IMR-90 (cell line): Measurements from ENCODE around the gene NOL9. TPM values are rescaled to one million over a fixed set of nuclear protein-coding genes. Genes with fewer than 3 reads are reported as not detected.
"Not testable (repeated sequence)": the region's sequence is repeated elsewhere in the genome, so short reads cannot be mapped to it uniquely, and the experiment has no call there.

Experiments
- ATAC-seq: fragments of 200-7000 bp; cut with Tn5 transposase; 2 replicates; pipeline ENCODE4 v1.9.1; 2020; ENCODE audit warnings: low read depth, mild to moderate bottlenecking, moderate library complexity
- BruUV-seq: library from RNA; stranded (reverse); fragments of 400-500 nt; replicated peaks from 2 replicates; lab custom pipeline; 2021; lab: Mats Ljungman, UMichigan
- CTCF ChIA-PET: fragments of 300-600 bp; formaldehyde crosslinking; extraction: SDS; loops from one replicate; lab custom pipeline; 2021; ENCODE audit warnings: antibody characterized with exemption; lab: Yijun Ruan, JAX
- POLR2A ChIA-PET: fragments of 300-600 bp; sonication (Branson Sonifier 250); formaldehyde crosslinking; loops from one replicate; lab custom pipeline; 2022; ENCODE audit warnings: antibody characterized with exemption; ENCODE audit not compliant: unreplicated experiment; lab: Charles Lee
- DNase-seq: peaks from one replicate; pipeline ENCODE4 v3.0.0; 2013
- H2AFZ ChIP-seq: replicated peaks from 2 replicates; pipeline ENCODE3; 2013; ENCODE audit warnings: low read length, mild to moderate bottlenecking; ENCODE audit not compliant: poor library complexity
- H2AK5ac ChIP-seq: 2 replicates; pipeline ENCODE4 v1.6.1; 2013; ENCODE audit warnings: low read depth, low read length, inconsistent platforms
- H2AK9ac ChIP-seq: replicated peaks from 2 replicates; pipeline ENCODE3; 2013; ENCODE audit warnings: mild to moderate bottlenecking, low read depth, low read length, moderate library complexity; ENCODE audit not compliant: poor library complexity
- H2BK120ac ChIP-seq: 2 replicates; pipeline ENCODE4 v1.6.1; 2013; ENCODE audit warnings: low read depth, low read length, inconsistent platforms
- H2BK15ac ChIP-seq: 3 replicates; pipeline ENCODE4 v1.6.1; 2013; ENCODE audit warnings: low read depth, low read length, inconsistent platforms
- H2BK20ac ChIP-seq: 2 replicates; pipeline ENCODE4 v1.6.1; 2013; ENCODE audit warnings: low read depth, mild to moderate bottlenecking, inconsistent platforms, low read length, moderate library complexity
- H2BK5ac ChIP-seq: 2 replicates; pipeline ENCODE4 v1.6.1; 2013; ENCODE audit warnings: mild to moderate bottlenecking, low read depth, low read length, inconsistent platforms; ENCODE audit not compliant: poor library complexity, severe bottlenecking
- H3K14ac ChIP-seq: replicated peaks from 2 replicates; pipeline ENCODE4 v1.6.1; 2013; ENCODE audit warnings: low read depth, low read length, inconsistent platforms
- H3K18ac ChIP-seq: 2 replicates; pipeline ENCODE4 v1.6.1; 2013; ENCODE audit warnings: low read depth, low read length, control low read depth
- H3K23ac ChIP-seq: 2 replicates; pipeline ENCODE4 v1.6.1; 2013; ENCODE audit warnings: low read depth, low read length, inconsistent platforms
- H3K27ac ChIP-seq: 2 replicates; pipeline ENCODE4 v1.5.1; 2013; ENCODE audit warnings: mild to moderate bottlenecking, control low read depth, low read length; ENCODE audit not compliant: insufficient read depth
- H3K27me3 ChIP-seq: 2 replicates; pipeline ENCODE4 v1.6.1; 2013; ENCODE audit warnings: low read length; ENCODE audit not compliant: control insufficient read depth, insufficient read depth
- H3K36me3 ChIP-seq: 2 replicates; pipeline ENCODE4 v1.6.1; 2013; ENCODE audit warnings: low read length, mixed read lengths; ENCODE audit not compliant: control insufficient read depth, insufficient read depth
- H3K4ac ChIP-seq: 2 replicates; pipeline ENCODE4 v1.6.1; 2013; ENCODE audit warnings: low read depth, low read length, inconsistent platforms
- H3K4me1 ChIP-seq: 2 replicates; pipeline ENCODE4 v1.6.1; 2013; ENCODE audit warnings: low read length, mixed read lengths; ENCODE audit not compliant: control insufficient read depth, insufficient read depth
- H3K4me2 ChIP-seq: 2 replicates; pipeline ENCODE4 v1.6.1; 2013; ENCODE audit warnings: low read depth, mild to moderate bottlenecking, control low read depth, low read length, moderate library complexity
- H3K4me3 ChIP-seq: 2 replicates; pipeline ENCODE4 v1.5.1; 2013; ENCODE audit warnings: low read depth, mild to moderate bottlenecking, control low read depth, low read length, moderate library complexity; ENCODE audit not compliant: insufficient read depth
- H3K56ac ChIP-seq: 2 replicates; pipeline ENCODE4 v1.6.1; 2013; ENCODE audit warnings: low read length, inconsistent platforms; ENCODE audit not compliant: insufficient read depth; ENCODE audit errors: extremely low read depth
- H3K79me1 ChIP-seq, 2 experiments: 2 replicates each; pipeline ENCODE4 v1.6.1; 2013; ENCODE audit warnings: low read length in 2 of 2, inconsistent platforms in 1 of 2, low read depth in 1 of 2
- H3K9ac ChIP-seq: 2 replicates; pipeline ENCODE4 v1.6.1; 2013; ENCODE audit warnings: low read depth, low read length, control low read depth
- H3K9me1 ChIP-seq: 2 replicates; pipeline ENCODE4 v1.6.1; 2013; ENCODE audit warnings: low read length, inconsistent platforms; ENCODE audit not compliant: insufficient read depth
- H3K9me3 ChIP-seq: 2 replicates; pipeline ENCODE4 v1.6.1; 2013; ENCODE audit warnings: low read length; ENCODE audit not compliant: control insufficient read depth, insufficient read depth
- H4K20me1 ChIP-seq: 2 replicates; pipeline ENCODE4 v1.6.1; 2013; ENCODE audit warnings: low read length, inconsistent platforms; ENCODE audit not compliant: insufficient read depth
- H4K5ac ChIP-seq: 2 replicates; pipeline ENCODE4 v1.6.1; 2013; ENCODE audit warnings: mild to moderate bottlenecking, low read depth, low read length, control low read depth
- H4K8ac ChIP-seq, 2 experiments: 2 replicates each; pipeline ENCODE4 v1.6.1; 2013; ENCODE audit warnings: low read depth in 2 of 2, low read length in 2 of 2, control low read depth in 1 of 2, inconsistent platforms in 1 of 2
- H4K91ac ChIP-seq: 2 replicates; pipeline ENCODE4 v1.6.1; 2013; ENCODE audit warnings: low read depth, low read length, inconsistent platforms; ENCODE audit not compliant: insufficient read depth
- WGBS, 2 experiments: methylation state at CpG; one replicate each; pipeline versions ENCODE4 v1.1.5 to v1.1.7; 2013; ENCODE audit warnings: missing lambda C conversion rate in 2 of 2; ENCODE audit not compliant: insufficient read length in 1 of 2; ENCODE audit errors: extremely low coverage in 2 of 2; 5-methylcytosine and 5-hydroxymethylcytosine counted together
- dilution Hi-C: fragments of 300-500 bp; cut with HindIII; formaldehyde crosslinking; loops from one replicate; pipeline ENCODE4 v1.14.3; 2018; ENCODE audit warnings: low sequenced_read_pairs; ENCODE audit not compliant: unreplicated experiment
- in situ Hi-C: fragments of 300-500 bp; cut with MboI; formaldehyde crosslinking; loops from 3 replicates; pipeline ENCODE4 v1.14.3; 2019; ENCODE audit warnings: low sequenced_read_pairs, inconsistent platforms, mixed read lengths
- intact Hi-C: fragments of 100-400 bp; cut with micrococcal nuclease; formaldehyde crosslinking; loops from 2 replicates; pipeline ENCODE4 v1.10.0; 2022
- polyA plus RNA-seq, 3 experiments: library from polyadenylated mRNA; depleted of rRNA; stranded (reverse); fragments of >200 nt; gene quantifications; 2 replicates each; pipeline ENCODE4 v1.2.3, GENCODE V29; 2012; ENCODE audit warnings: low replicate concordance in 1 of 3
- total RNA-seq: library from RNA; depleted of rRNA; stranded (reverse); fragments of >200 nt; gene quantifications from 2 replicates; pipeline ENCODE4 v1.2.3, GENCODE V29; 2012

NOL9 gene
- total and polyA plus RNA-seq, 2 of the 4 experiments (the other 2 are of a cell fraction) = 13.0 to 19.2 TPM

GRCh38 chr1:6559161-6559560 lies 4.8 kb upstream of the NOL9 start:
- intact Hi-C loops, H3K4me2 ChIP-seq, dilution Hi-C loops, BruUV-seq, DNase-seq, H4K8ac ChIP-seq, H2BK20ac ChIP-seq, POLR2A ChIA-PET, H4K91ac ChIP-seq, H3K4ac ChIP-seq, H3K9ac ChIP-seq, H2BK5ac ChIP-seq, in situ Hi-C loops, H3K36me3 ChIP-seq, ATAC-seq, CTCF ChIA-PET, H2BK15ac ChIP-seq, H3K4me1 ChIP-seq, H3K56ac ChIP-seq, H3K4me3 ChIP-seq, H2BK120ac ChIP-seq, H3K14ac ChIP-seq, H2AK9ac ChIP-seq, H3K9me1 ChIP-seq, H4K20me1 ChIP-seq, H3K18ac ChIP-seq, H3K23ac ChIP-seq, H2AFZ ChIP-seq, H4K5ac ChIP-seq, H2AK5ac ChIP-seq, H3K79me1 ChIP-seq, H3K9me3 ChIP-seq, H3K27ac ChIP-seq: not testable (repeated sequence)
- peaks cover 18% of the 10 kb centered on the region for H3K27me3 ChIP-seq
- WGBS, 2 experiments = no CpG with 5 or more reads among the region's 11 CpGs
